ENCODE data around the gene OXGR1.
A peak's percentile ranks its signal among the peaks of the same experiment; 100 is the strongest.

The OXGR1 gene

GRCh38 chr13:97019236-97019635 lies 25.0 kb upstream of the OXGR1 start:
- peaks cover 7% of the 10 kb centered on the region for H3K27me3 ChIP-seq (ENCODE audit: insufficient read depth, poor library complexity, severe bottlenecking)

GRCh38 chr13:97018029-97018819 lies 23.9 kb upstream of the OXGR1 start:
- no peak overlapping the region for H3K4me3 ChIP-seq (replicated peaks; ENCODE audit: insufficient read depth, low read length)
- H3K27me3 ChIP-seq (ENCODE audit: insufficient read depth, poor library complexity, severe bottlenecking) = peaks cover 16% of the 10 kb centered on the region
- H3K27ac ChIP-seq (replicated peaks) = no peak overlapping the region
- peak; percentile 5 to 44 for DNase-seq (ENCODE audit: low read depth in 1 of 2, low spot score in 1 of 2)
- TF ChIP-seq CTCF (IDR thresholded peaks at IDR 0.05; ENCODE audit: insufficient read depth, low read length) = peak; percentile 83
- no peak for TF ChIP-seq REST (IDR thresholded peaks at IDR 0.05; ENCODE audit: insufficient replicate concordance, low read depth)

More at GRCh38 chr13:97019236-97019635, 25.0 kb upstream of the OXGR1 start:
- DNase-seq (ENCODE audit: low read depth in 1 of 2, low spot score in 1 of 2) = no peak
- no peak overlapping the region for H3K4me3 ChIP-seq (replicated peaks; ENCODE audit: insufficient read depth, low read length)
- TF ChIP-seq SPI1 (IDR thresholded peaks at IDR 0.05; ENCODE audit: borderline replicate concordance, low read depth) = no peak
- no peak for TF ChIP-seq POLR2AphosphoS5 (IDR thresholded peaks at IDR 0.05; ENCODE audit: low read depth)
- no peak for TF ChIP-seq CTCF (IDR thresholded peaks at IDR 0.05; ENCODE audit: insufficient read depth, low read length)
- no peak for TF ChIP-seq REST (IDR thresholded peaks at IDR 0.05; ENCODE audit: insufficient replicate concordance, low read depth)
- no peak for TF ChIP-seq GABPA (IDR thresholded peaks at IDR 0.05; ENCODE audit: low read depth)
- no peak overlapping the region for H3K27ac ChIP-seq (replicated peaks)

- DNase-seq (ENCODE audit: low read depth in 1 of 2, low spot score in 1 of 2) = no peak
- H3K27me3 ChIP-seq (ENCODE audit: insufficient read depth, poor library complexity, severe bottlenecking) = peaks cover 16% of the 10 kb centered on the region
- H3K27ac ChIP-seq (replicated peaks) = no peak overlapping the region
- H3K4me3 ChIP-seq (replicated peaks; ENCODE audit: insufficient read depth, low read length) = no peak overlapping the region
- TF ChIP-seq REST (IDR thresholded peaks at IDR 0.05; ENCODE audit: insufficient replicate concordance, low read depth) (no peak), POLR2AphosphoS5 (IDR thresholded peaks at IDR 0.05; ENCODE audit: low read depth) (no peak), GABPA (IDR thresholded peaks at IDR 0.05; ENCODE audit: low read depth) (no peak), SPI1 (IDR thresholded peaks at IDR 0.05; ENCODE audit: borderline replicate concordance, low read depth) (no peak), CTCF (IDR thresholded peaks at IDR 0.05; ENCODE audit: insufficient read depth, low read length) (no peak)
Measured at GRCh38 chr13:97017322-97017721, 23.0 kb upstream of the OXGR1 start.

Data from HL-60 (cell line).